Activated CD8-positive, alpha-beta T cell treated with anti-CD3 and anti-CD28 coated beads, Interleukin-2, amount 10 ng/mL, durations not matched to agents 7 days and 5 days (primary cell): ENCODE measurements around the gene RTN4RL1. TPM values are rescaled to one million over a fixed set of nuclear protein-coding genes. Genes with fewer than 3 reads are reported as not detected.
A peak's percentile ranks its signal among the peaks of the same experiment; 100 is the strongest.

Experiments
- ATAC-seq: fragments of 150-1000 bp; cut with Tn5 transposase; one replicate; pipeline ENCODE4 v1.10.0; 2021; ENCODE audit warnings: moderate library complexity
- CTCF ChIA-PET: fragments of 350-600 bp; sonication (Branson Sonifier 250); formaldehyde crosslinking; loops from one replicate; lab custom pipeline; 2021; ENCODE audit warnings: antibody characterized with exemption; lab: Charles Lee
- POLR2A ChIA-PET: fragments of 350-600 bp; sonication (Branson Sonifier 250); formaldehyde crosslinking; loops from one replicate; lab custom pipeline; 2021; ENCODE audit warnings: antibody characterized with exemption; lab: Charles Lee
- DNase-seq: peaks from one replicate; pipeline ENCODE4 v3.0.0-alpha.2; 2020
- H3K27ac Mint-ChIP-seq: one replicate; pipeline ENCODE4 v1.8.0; 2021; ENCODE audit warnings: mild to moderate bottlenecking, mixed read lengths
- H3K27me3 Mint-ChIP-seq: one replicate; pipeline ENCODE4 v1.8.0; 2021; ENCODE audit warnings: low read depth, mixed read lengths
- H3K36me3 Mint-ChIP-seq: one replicate; pipeline ENCODE4 v1.8.0; 2021; ENCODE audit warnings: low read depth, mixed read lengths
- H3K4me1 Mint-ChIP-seq: one replicate; pipeline ENCODE4 v1.8.0; 2021; ENCODE audit warnings: low read depth, mixed read lengths
- H3K4me3 Mint-ChIP-seq: one replicate; pipeline ENCODE4 v1.8.0; 2021; ENCODE audit warnings: mild to moderate bottlenecking, mixed read lengths
- H3K9me3 Mint-ChIP-seq: one replicate; pipeline ENCODE4 v1.8.0; 2022; ENCODE audit warnings: mixed read lengths; ENCODE audit not compliant: insufficient read depth
- total RNA-seq, 2 experiments: library from RNA; stranded (reverse); gene quantifications; one replicate each; pipeline ENCODE4 v1.2.3, GENCODE V29; 2021

RTN4RL1 gene
- total RNA-seq, 2 experiments from 2014 or later, result 0.10 to 0.18 TPM

DNA sequence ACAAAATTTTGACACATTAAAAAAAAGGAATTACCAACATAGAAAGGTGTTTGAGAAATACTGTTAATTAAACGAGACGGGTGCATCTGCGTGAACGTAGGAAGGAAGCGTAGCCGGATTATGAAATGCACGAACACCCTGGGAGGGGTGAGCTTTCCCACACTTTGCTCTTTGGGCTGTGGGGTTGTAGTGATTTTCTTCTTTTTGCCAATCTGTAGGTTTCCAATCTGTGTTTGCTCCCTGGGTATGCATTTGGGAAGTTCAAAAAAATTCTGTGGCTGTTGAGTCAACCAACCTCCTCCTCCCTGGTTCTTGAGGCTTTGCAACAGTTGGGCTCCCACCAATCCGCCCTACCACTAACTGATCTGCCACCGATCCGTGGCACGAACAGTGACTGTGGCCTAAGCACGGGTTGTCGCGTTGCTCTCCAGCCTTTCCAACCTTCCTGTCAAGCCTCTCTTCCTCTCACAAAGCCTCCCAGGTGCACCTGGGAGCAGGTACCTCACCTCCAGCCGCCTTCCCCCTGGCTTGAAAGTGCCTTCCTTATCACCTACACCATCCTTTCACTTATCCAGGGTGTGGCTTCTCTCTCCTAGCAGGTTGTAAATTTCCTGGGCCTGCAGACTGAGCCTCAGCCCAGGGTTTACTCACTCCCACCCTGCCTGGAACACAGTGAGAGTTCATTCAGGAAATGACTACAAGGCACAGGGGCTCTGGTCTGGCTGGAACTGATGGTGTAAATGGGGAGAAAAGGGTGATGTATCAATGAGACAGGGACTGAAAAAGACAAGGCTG is 16.6 kb downstream of the RTN4RL1 start:
- ChIA-PET POLR2A (no interaction called here), CTCF (no interaction called here)
- Mint-ChIP-seq H3K36me3 (no peaks in the 10 kb centered on the region), H3K27me3 (no peaks in the 10 kb centered on the region), H3K4me3 (no peak overlapping the region), H3K27ac (no peak overlapping the region), H3K9me3 (no peaks in the 10 kb centered on the region), H3K4me1 (no peaks in the 10 kb centered on the region)
- DNase-seq, result no peak
- no peak for ATAC-seq

DNA sequence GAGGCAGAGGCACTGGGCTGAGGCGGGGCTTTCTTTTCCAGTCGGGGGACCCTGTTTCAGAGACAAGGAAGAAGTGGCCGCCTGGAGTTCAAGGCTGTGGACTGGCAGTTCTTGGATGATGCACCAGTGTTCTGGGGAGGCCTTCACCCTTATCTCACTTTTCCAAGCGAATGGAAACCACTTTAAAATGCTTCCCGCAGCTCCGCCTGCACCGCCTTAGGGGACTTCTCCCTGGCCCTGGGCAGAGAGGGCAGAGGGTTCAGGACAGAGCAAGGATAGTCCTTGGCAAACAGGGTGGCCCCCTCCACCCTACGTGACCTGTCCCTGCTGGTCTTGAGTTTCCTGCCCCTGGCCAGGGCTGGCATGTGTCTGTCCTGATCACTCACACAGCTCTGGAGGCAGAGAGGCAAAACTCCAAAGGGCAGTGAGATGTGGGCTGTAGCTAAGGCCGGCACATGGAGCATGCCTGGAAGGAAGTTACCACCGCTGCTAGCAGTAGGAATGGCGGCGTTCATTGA is 20.6 kb downstream of the RTN4RL1 start:
- ATAC-seq (no peak), DNase-seq (no peak)
- Mint-ChIP-seq H3K27me3 (peaks cover 3% of the 10 kb centered on the region), H3K36me3 (no peaks in the 10 kb centered on the region), H3K4me3 (no peak overlapping the region), H3K27ac (no peak overlapping the region), H3K4me1 (no peaks in the 10 kb centered on the region), H3K9me3 (no peaks in the 10 kb centered on the region)
- CTCF ChIA-PET, result no interaction called here
- POLR2A ChIA-PET, result no interaction called here

DNA sequence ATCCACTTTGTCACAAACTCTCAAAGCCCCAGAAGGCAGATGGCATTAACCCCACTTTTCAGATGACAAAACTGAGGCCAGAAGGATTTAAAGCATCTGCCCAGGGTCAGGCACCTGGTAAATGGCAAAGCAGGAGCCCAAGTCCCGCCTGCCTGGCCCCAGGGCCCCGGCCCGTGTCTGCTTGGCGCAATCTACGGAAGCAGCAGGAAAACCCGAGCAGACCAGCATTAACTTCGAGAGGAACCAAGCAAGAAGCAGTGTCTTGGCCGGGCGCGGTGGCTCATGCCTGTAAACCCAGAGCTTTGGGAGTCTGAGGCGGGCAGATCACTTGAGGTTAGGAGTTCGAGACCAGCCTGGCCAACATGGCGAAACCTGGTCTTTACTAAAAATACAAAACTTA is 21.6 kb downstream of the RTN4RL1 start:
- CTCF ChIA-PET, result no interaction called here
- peaks cover 3% of the 10 kb centered on the region for H3K4me1 Mint-ChIP-seq
- H3K27me3 Mint-ChIP-seq, result peaks cover 10% of the 10 kb centered on the region
- POLR2A ChIA-PET, result no interaction called here
- no peaks in the 10 kb centered on the region for H3K36me3 Mint-ChIP-seq
- DNase-seq, result no peak
- H3K27ac Mint-ChIP-seq, result no peak overlapping the region
- H3K9me3 Mint-ChIP-seq, result no peaks in the 10 kb centered on the region
- ATAC-seq, result no peak
- no peak overlapping the region for H3K4me3 Mint-ChIP-seq

DNA sequence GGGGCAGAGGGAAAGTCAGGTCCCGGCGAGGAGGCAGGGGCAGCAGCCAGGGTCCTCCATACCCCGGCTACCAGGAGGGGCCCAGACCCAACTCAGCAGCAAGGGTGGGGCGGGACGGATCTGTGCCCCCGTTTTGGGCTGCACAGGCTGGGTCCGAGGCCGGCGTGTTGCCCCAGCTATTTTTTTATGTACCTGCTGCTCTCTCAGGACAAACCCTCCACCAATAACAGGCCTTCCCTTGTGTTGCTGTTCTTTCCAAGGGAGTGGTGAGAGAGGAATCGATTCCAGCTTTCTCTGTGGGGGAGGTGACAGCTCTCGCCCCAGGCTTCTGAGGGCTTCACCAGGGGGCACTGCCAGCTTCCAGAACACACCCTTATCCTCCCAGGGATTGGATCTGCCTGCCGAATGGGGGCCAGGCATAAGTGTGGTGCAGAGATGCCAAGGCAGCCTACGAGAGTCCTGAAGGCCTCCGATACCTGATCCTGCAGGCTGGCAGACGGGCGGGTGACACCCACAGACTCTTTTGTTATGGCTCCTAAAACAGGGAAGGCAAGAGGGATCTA is 22.3 kb downstream of the RTN4RL1 start:
- ChIA-PET POLR2A (no interaction called here), CTCF (no interaction called here)
- H3K4me3 Mint-ChIP-seq, result no peak overlapping the region

DNA sequence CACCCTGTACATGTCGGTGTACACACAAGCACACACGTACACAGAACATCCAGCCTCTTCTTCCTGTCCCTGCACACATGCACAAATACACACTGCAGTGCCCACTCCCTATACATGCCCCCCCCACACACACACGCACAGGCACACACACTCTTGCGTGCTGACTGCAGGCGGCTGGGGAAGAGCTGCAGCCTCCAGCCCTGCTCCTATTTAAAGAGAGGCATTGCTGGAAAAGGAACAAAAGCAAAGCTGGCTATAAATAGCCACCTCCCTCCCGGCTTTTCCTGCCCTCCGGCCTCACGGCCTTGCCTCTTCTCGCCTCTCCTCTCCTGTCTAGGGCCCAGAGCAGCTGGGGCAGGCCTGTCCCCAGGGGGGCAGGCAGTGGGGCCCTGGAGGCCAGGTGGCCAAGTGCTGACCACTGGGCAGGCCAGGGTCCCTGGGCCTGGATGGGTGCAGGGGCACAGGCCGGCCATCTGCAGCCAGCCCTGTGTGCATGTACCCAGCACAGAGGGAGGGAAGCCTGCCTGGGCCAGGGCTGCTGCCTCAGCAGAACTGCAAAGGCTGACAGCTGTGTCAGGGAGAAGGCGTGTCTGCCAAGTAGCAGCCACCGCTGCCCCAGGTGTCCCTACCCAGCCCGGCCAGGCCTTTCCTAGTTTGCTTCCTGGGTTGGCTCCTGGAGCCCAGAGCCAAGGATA is 25.4 kb downstream of the RTN4RL1 start:
- Mint-ChIP-seq H3K9me3 (no peaks in the 10 kb centered on the region), H3K4me1 (peaks cover 3% of the 10 kb centered on the region), H3K27ac (no peak overlapping the region), H3K4me3 (no peak overlapping the region), H3K36me3 (no peaks in the 10 kb centered on the region), H3K27me3 (peaks cover 31% of the 10 kb centered on the region)
- ChIA-PET CTCF (no interaction called here), POLR2A (no interaction called here)
- no peak for ATAC-seq
- no peak for DNase-seq

More for the DNA sequence above, 22.3 kb downstream of the RTN4RL1 start:
- peaks cover 3% of the 10 kb centered on the region for H3K4me1 Mint-ChIP-seq
- peaks cover 10% of the 10 kb centered on the region for H3K27me3 Mint-ChIP-seq
- H3K9me3 Mint-ChIP-seq, result no peaks in the 10 kb centered on the region
- DNase-seq (no peak), ATAC-seq (no peak)
- H3K36me3 Mint-ChIP-seq, result no peaks in the 10 kb centered on the region
- H3K27ac Mint-ChIP-seq, result no peak overlapping the region

DNA sequence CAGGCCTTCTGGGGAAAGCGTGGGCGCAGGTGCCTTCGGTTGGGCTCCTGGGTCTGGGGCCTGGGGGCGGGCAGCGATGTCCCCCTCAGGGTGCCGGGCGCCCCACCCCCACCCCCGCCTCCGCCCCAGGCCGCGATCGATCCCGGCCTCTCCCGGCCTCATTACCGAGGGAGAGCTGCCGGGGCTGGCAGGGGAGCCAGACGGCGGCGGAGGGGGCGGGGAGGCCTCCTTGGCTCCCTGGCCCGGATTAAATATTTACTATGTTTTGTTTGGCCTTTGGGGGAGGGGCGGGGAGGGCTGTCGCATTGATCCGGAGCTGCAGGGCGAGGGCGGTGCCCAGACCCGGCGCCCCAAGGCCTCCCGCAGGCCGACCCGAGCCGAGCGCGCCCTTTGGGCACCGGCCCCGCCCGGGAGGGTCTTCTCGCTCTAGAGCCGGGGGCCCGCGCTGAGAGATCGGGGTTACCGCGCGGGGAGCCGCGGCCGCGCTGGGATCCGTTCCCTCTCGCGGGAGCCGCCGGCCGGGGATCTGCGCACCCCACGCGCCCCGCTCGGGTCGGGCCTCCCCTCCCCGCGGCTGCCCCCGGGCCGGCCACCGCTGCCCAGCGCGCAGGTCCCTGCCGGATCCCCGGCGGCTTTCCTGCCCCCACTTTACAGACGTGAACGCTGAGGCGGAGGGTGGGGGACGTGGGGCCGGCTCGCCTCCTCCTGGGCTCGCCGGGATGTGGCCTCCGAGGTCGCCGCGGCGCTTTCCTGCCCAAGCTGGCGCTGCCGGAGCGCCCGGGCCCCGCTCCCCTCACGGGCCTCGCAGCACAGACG is 27.0 kb downstream of the RTN4RL1 start:
- peaks cover 33% of the 10 kb centered on the region for H3K27me3 Mint-ChIP-seq
- ATAC-seq (peak; percentile 59), DNase-seq (peak; percentile 29)
- ChIA-PET POLR2A (no interaction called here), CTCF (no interaction called here)
- H3K9me3 Mint-ChIP-seq, result no peaks in the 10 kb centered on the region
- no peak overlapping the region for H3K4me3 Mint-ChIP-seq
- H3K4me1 Mint-ChIP-seq, result peaks cover 3% of the 10 kb centered on the region
- H3K27ac Mint-ChIP-seq, result no peak overlapping the region
- no peaks in the 10 kb centered on the region for H3K36me3 Mint-ChIP-seq

DNA sequence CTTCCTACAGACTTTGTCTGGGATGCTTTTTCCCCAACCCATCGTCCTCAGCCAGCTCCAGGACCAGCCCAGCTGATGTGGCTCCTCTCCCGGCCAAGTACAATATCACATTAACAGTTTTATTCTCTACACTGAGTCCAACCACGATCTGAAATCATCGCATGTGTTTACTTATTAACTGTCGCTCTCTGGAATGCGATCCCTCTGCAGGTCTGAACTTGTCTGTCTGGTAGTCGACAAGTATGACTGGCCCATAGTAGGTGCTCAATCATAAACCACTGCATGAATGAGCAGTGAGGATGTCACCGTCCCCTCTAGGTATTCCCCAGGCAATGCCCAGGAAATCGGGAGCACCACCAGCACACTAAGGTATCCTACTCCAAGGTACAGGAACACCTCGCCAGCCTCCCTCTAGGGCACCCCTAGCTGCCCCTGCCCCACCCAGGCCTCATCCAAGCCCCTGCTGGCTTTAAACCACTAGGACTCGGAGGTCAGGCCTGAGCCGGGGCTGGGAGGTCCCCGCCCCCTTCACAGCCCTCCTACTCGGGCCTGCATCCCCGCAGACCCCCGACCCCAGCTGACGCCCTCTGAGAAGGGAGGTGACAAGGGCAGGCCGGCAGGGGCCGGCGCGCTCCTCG is 27.7 kb downstream of the RTN4RL1 start:
- no peaks in the 10 kb centered on the region for H3K9me3 Mint-ChIP-seq
- ChIA-PET POLR2A (no interaction called here), CTCF (no interaction called here)
- peaks cover 3% of the 10 kb centered on the region for H3K4me1 Mint-ChIP-seq
- no peak overlapping the region for H3K4me3 Mint-ChIP-seq
- no peak for DNase-seq
- H3K36me3 Mint-ChIP-seq, result no peaks in the 10 kb centered on the region
- H3K27me3 Mint-ChIP-seq, result peaks cover 33% of the 10 kb centered on the region
- ATAC-seq, result no peak
- H3K27ac Mint-ChIP-seq, result no peak overlapping the region

DNA sequence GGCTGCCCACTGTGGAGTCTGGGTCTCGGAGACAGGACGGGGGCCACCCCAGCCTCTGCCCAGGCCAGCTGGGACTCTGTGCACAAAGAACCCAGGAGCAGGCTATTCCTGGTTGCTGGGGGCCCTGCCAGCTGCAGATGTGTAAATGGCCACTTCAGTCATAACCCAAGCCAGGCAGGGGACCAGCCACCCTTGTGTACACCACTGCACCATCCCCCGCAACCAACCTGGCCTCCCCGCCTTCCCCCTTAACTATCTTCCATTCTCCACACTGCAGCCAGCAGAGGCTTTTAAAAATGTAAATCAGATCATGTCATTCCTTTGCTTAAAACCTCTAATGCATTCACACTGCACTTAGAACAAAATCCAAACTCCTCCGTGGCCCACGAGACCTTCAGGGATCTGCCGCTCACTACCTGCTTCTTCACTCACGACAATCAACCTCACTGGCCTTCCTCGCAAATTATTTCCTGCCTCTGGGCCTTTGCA is 28.3 kb downstream of the RTN4RL1 start:
- POLR2A ChIA-PET, result no interaction called here
- DNase-seq (no peak), ATAC-seq (no peak)
- Mint-ChIP-seq H3K4me1 (peaks cover 3% of the 10 kb centered on the region), H3K4me3 (no peak overlapping the region), H3K27me3 (peaks cover 33% of the 10 kb centered on the region), H3K27ac (no peak overlapping the region), H3K9me3 (no peaks in the 10 kb centered on the region), H3K36me3 (no peaks in the 10 kb centered on the region)
- CTCF ChIA-PET, result no interaction called here

DNA sequence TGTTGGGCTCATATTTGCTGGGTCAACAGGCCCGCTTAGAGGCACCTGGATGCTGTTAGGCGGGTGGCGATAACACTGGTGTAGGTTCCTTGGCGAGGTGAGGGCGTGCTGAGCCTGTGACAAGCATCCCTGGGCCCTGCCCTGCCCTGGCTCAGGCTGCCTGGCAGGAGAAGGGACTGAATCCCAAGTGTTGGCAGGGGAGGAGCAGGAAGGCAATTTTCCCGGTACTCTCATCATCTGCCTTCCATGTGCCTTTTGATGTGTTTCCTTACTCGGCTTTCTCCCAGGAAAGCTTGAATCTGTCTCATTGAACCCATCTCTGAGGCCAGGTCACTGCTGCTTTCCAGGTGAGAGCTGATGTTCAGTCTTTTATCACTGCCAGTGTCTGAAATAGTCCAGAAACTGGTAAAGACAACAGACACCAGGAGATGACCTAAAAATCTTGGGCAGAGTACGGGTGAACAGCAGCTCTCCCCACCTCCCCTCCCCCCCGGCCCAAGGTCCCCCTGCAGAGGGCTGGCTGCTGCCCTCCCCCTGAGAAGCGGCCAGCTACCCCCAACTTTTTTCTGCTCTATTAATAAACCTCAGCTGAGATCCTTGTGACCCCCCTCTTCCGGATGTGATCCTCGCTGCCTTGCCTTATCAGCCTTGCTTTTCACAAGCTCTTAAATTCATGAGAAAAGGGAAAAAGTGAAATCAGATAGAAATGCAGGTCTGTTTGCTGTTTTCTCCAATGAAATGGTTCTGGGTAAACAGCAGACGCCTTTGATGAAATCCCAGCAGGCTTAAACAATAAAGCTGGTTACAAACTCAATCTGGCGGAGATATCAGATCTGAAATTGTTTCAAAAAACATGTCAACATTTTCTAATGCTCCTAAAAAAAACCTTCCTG is 29.0 kb downstream of the RTN4RL1 start:
- H3K27ac Mint-ChIP-seq, result no peak overlapping the region
- peaks cover 33% of the 10 kb centered on the region for H3K27me3 Mint-ChIP-seq
- DNase-seq (no peak), ATAC-seq (no peak)
- H3K4me1 Mint-ChIP-seq, result peaks cover 3% of the 10 kb centered on the region
- H3K36me3 Mint-ChIP-seq, result no peaks in the 10 kb centered on the region
- H3K9me3 Mint-ChIP-seq, result no peaks in the 10 kb centered on the region
- POLR2A ChIA-PET, result no interaction called here
- no peak overlapping the region for H3K4me3 Mint-ChIP-seq
- CTCF ChIA-PET, result no interaction called here

DNA sequence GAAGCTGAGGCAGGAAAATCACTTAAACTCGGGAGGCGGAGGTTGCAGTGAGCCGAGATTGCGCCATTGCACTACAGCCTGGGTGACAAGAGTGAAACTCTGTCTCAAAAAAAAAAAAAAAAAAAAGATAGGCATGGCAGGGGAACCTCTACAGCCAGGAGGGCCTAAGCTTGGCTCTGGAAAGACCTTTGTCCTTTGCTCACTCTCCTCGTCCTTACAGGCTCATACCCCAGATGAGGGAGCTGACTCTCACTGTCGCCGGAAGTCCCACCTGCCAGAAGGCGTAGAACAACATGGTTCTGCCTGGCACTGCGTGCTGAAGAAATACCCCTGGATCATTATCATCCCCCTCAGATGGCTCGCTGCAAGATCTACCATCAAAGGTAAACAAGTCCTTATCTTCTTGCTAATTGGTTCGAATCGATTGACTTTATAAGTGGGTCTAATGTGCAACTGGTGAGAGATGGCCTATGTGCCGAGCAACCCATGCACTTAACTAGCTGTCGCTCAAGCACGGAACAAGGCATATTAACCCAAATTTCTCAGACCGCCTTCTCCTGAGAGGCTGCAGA is 29.7 kb downstream of the RTN4RL1 start:
- DNase-seq, result no peak
- CTCF ChIA-PET, result no interaction called here
- no peak overlapping the region for H3K4me3 Mint-ChIP-seq
- H3K27ac Mint-ChIP-seq, result no peak overlapping the region
- H3K4me1 Mint-ChIP-seq, result peaks cover 3% of the 10 kb centered on the region
- peaks cover 37% of the 10 kb centered on the region for H3K27me3 Mint-ChIP-seq
- H3K9me3 Mint-ChIP-seq, result no peaks in the 10 kb centered on the region
- H3K36me3 Mint-ChIP-seq, result no peaks in the 10 kb centered on the region
- POLR2A ChIA-PET, result no interaction called here
- no peak for ATAC-seq
